Esophagus (tissue), 2 donors: ENCODE data around the gene G2E3. TPM values are rescaled to one million over a fixed set of nuclear protein-coding genes. Genes with fewer than 3 reads are reported as not detected.

ENCODE experiments used
- H3K27ac ChIP-seq, 2 donors: one replicate each; pipeline ENCODE4 v1.5.1; 2013; ENCODE audit warnings: low read depth in 2 of 2, mild to moderate bottlenecking in 2 of 2, inconsistent platforms in 1 of 2, low read length in 1 of 2, moderate library complexity in 1 of 2
- H3K27me3 ChIP-seq, 2 donors: one replicate each; pipeline ENCODE4 v1.6.1; 2013; ENCODE audit warnings: low read length in 2 of 2, control low read depth in 1 of 2, mild to moderate bottlenecking in 1 of 2; ENCODE audit not compliant: insufficient read depth in 2 of 2, control insufficient read depth in 1 of 2
- H3K36me3 ChIP-seq, 2 donors: one replicate each; pipeline ENCODE4 v1.6.1; 2013; ENCODE audit warnings: low read length in 1 of 2; ENCODE audit not compliant: control insufficient read depth in 2 of 2, insufficient read depth in 2 of 2
- H3K4me1 ChIP-seq, 2 donors: one replicate each; pipeline ENCODE4 v1.6.1; 2013; ENCODE audit warnings: low read length in 1 of 2; ENCODE audit not compliant: control insufficient read depth in 2 of 2, insufficient read depth in 2 of 2
- H3K4me3 ChIP-seq, 2 donors: one replicate each; pipeline ENCODE4 v1.5.1; 2013; ENCODE audit warnings: low read length in 2 of 2, mild to moderate bottlenecking in 2 of 2, low read depth in 1 of 2, moderate library complexity in 1 of 2
- H3K9me3 ChIP-seq, 2 donors: one replicate each; pipeline ENCODE4 v1.6.1; 2013; ENCODE audit warnings: mild to moderate bottlenecking in 2 of 2, low read depth in 1 of 2, low read length in 1 of 2, moderate library complexity in 1 of 2; ENCODE audit not compliant: control insufficient read depth in 2 of 2, insufficient read depth in 1 of 2
- WGBS, 2 donors: extraction: QIAGEN DNeasy Blood & Tissue Kit; methylation state at CpG; one replicate each; pipeline ENCODE4 v1.1.7; 2013; 5-methylcytosine and 5-hydroxymethylcytosine counted together
- polyA plus RNA-seq, 2 donors: library from polyadenylated mRNA; stranded (reverse); fragments of 200-250 nt; gene quantifications; one replicate each; pipeline ENCODE4 v1.2.3, GENCODE V29; 2013
- donor health status: healthy with polysubstance abuse.
- donor health status: Bipolar disorder and iron deficiency.

Gene G2E3, protein sequence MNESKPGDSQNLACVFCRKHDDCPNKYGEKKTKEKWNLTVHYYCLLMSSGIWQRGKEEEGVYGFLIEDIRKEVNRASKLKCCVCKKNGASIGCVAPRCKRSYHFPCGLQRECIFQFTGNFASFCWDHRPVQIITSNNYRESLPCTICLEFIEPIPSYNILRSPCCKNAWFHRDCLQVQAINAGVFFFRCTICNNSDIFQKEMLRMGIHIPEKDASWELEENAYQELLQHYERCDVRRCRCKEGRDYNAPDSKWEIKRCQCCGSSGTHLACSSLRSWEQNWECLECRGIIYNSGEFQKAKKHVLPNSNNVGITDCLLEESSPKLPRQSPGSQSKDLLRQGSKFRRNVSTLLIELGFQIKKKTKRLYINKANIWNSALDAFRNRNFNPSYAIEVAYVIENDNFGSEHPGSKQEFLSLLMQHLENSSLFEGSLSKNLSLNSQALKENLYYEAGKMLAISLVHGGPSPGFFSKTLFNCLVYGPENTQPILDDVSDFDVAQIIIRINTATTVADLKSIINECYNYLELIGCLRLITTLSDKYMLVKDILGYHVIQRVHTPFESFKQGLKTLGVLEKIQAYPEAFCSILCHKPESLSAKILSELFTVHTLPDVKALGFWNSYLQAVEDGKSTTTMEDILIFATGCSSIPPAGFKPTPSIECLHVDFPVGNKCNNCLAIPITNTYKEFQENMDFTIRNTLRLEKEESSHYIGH
- polyA plus RNA-seq: 1 to 10 TPM; 3.2 to 3.4 TPM

DNA sequence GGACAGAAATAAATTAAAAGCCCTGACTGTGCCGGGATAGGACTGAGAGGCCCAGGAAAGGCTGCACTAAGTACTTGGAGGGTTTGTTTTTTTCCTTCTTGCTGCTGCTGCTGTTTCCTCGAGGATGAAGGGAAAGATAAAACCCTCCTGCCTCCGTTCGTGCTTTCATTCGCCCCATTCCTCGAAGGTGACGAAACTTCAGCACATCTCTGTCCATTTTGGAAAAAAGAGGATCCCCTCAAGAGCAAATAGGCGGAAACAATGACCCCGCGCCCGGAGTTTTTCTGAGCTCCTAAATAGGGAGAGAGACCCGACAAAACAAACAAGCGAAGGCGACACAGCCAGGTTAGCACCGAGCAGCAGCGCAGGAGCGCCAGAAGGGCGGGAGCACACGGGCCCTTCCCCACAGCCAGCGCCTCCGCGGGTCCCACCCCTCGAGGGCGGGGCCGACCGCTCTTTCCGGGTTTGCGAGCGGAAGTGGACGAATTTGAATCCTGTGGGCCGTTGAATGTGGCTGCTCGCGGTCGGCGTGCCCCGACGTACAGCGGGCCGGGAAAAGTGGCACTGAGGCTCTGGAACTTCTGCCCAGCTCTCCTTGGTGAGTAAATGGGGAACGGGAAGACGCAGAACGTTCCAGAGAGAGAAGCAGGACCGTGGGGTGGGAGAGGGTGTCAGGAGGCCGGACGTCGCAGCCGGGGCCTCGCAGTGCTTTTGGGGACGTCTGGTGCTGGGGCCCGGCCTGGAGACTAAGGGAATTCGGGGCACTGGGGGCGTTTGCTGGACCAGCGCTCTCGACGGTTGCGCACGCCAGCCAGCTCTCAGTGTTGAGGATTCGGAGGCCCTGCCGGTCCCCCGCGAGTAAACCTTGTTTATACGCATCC lies at the start of gene G2E3:
G2E3 (plus strand) TSS at position 484 of the 881 bp plus-strand sequence. CDS start 21,922 bp downstream, outside the sequence.
- WGBS, 2 donors: 0 to 1% methylated on average over 62 of the region's 62 CpGs
- H3K36me3 ChIP-seq: no peaks in the 10 kb centered on the region
- H3K27ac ChIP-seq: peak within 1 kb of the TSS; percentile 90 to 92
- no peaks in the 10 kb centered on the region for H3K27me3 ChIP-seq
- H3K4me3 ChIP-seq: peak within 1 kb of the TSS; percentile 94 to 97
- no peaks in the 10 kb centered on the region for H3K9me3 ChIP-seq
- H3K4me1 ChIP-seq: no peaks in the 10 kb centered on the region

DNA sequence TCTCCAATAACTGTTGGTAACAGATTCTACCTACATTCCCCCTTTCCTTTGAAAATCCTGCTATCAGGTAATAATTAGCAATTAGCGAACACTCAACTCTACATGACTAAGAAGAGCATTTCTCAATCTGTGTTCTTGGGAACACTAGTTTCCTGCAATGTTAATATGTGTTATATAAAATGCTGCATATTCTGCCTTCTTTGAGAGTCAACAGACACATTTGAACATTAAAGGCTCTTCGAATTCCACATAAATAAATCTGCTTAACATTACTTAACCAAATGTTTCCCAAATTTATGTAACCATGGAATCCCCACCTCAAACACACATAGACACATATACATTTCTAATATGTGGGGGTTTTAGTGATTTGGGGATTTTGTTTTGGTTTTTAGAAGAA lies 41.2 kb upstream of the G2E3 start:
- Histone ChIP-seq H3K27ac (no peak overlapping the region), H3K36me3 (no peaks in the 10 kb centered on the region), H3K9me3 (no peaks in the 10 kb centered on the region), H3K27me3 (no peaks in the 10 kb centered on the region), H3K4me3 (no peak overlapping the region), H3K4me1 (no peaks in the 10 kb centered on the region)
- 84 to 85% methylated on average over 2 of the region's 2 CpGs for WGBS, 2 donors

DNA sequence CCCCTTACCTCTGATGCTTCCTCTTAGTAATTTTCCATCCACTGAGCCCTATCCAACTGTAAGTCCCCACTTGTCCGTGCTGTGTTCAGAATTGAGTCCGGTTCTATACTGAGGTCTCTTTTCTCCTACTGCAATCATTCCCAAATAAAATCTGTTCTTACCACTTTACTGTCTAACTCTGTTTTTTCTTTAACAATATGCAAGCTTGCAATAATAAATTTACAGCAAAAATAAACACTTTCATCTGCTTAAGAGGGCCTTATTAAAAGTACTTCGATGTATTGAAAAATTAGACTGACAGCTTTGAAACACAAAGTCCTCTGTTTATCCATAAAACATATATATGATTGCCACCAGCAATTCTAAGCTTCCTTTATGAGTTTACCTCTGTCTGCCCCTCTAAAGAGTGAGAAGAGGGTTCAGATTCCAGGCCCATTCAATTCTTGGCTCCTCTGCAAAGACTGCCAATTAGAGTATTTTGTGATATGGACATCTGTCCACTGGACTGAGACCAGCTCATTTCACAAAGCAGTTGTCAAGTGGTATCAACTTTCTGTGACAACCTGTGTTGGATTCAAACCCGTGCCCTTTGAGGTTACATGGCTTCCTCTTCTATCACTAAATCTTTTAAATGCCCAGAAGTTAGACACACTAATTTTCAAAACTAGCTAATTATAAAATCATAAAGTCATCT lies 39.9 kb upstream of the G2E3 start:
- Histone ChIP-seq H3K9me3 (no peaks in the 10 kb centered on the region), H3K36me3 (no peaks in the 10 kb centered on the region), H3K27me3 (no peaks in the 10 kb centered on the region), H3K4me3 (no peak overlapping the region), H3K4me1 (no peaks in the 10 kb centered on the region), H3K27ac (no peak overlapping the region)
- 86 to 88% methylated on average over 4 of the region's 4 CpGs for WGBS, 2 donors

DNA sequence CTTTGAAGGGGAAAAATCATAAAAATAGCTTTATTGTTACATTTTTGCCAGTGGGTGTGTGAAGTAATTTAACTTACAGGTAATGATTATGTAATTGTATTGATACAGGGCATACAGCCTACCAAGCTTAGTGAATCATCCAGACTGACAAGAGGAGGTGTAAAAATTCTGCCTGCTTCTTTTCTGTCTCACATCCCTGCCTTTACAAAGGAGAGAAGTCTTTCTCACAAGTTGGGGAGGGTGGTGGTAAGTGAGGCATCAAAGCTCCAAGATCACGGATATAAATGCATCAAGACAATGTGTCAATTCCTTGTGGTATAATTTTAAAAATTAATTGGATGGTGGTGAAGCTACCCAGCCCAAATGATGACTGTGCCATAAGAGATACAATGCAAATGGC lies 39.0 kb upstream of the G2E3 start:
- 83 to 84% methylated on average over 1 of the region's 1 CpG for WGBS, 2 donors
- Histone ChIP-seq H3K27ac (no peak overlapping the region), H3K36me3 (no peaks in the 10 kb centered on the region), H3K4me1 (no peaks in the 10 kb centered on the region), H3K4me3 (no peak overlapping the region), H3K9me3 (no peaks in the 10 kb centered on the region), H3K27me3 (no peaks in the 10 kb centered on the region)

DNA sequence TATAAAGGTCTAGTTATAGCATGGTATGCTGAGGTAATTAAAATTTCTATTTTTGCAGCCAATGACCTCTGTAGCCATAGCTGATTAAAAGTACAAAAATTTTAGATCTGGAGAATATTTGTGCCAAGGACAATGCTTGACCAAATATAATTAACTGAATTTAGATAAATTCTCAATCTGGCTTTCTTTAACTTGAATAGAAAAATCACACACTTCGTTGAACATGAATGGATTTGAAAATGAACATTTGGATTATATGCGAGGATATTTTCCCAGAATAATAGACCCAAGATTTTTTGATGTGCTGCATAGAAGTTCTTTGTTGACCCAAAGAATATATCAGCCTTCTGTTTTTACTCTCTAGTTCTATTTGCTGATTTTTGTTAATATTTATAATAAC lies 38.4 kb upstream of the G2E3 start:
- no peaks in the 10 kb centered on the region for H3K27me3 ChIP-seq
- no peaks in the 10 kb centered on the region for H3K4me1 ChIP-seq
- 88 to 93% methylated on average over 2 of the region's 2 CpGs for WGBS, 2 donors
- no peaks in the 10 kb centered on the region for H3K9me3 ChIP-seq
- H3K4me3 ChIP-seq: no peak overlapping the region
- no peak overlapping the region for H3K27ac ChIP-seq
- H3K36me3 ChIP-seq: no peaks in the 10 kb centered on the region

DNA sequence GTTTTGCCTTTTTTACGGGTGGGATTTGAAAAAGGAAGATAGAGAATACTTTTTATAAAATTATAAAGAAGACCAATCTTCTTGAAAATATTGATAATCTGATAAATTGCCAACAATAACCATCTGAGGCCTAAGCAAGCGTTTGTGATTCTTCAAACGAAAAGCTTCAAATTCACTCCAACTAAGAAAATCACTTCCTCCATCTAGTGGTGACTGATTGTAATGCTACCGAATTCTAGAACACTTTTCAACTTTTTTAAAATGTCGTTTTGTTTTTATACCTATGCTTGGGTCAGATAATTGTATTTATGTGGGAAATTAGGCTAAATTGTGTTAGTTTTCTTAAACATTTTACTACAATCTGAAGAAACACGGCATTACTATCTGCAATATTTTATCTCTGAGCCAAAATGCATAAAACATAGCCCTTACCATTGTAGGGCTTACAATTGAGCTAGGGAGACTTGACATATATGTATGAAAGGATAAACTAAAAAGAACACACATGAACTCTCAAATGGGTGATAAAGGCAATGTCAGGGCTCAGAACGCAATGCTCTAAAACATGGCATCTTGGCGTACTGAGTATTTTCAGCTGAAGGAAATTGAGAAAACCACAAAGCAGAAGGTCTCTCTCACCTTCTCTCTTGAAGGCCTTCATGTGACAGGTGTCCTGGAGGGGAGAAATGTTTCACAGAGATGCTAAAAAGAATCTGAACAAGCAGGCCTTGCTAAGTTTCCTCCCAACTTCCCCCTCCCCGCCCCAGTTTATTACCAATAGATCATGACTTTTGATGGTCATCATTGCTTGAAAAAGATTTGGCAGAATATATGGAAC lies 36.8 kb upstream of the G2E3 start:
- H3K4me3 ChIP-seq: no peak overlapping the region
- H3K27me3 ChIP-seq: no peaks in the 10 kb centered on the region
- no peaks in the 10 kb centered on the region for H3K9me3 ChIP-seq
- 35 to 36% methylated on average over 9 of the region's 9 CpGs for WGBS, 2 donors
- H3K36me3 ChIP-seq: no peaks in the 10 kb centered on the region
- no peaks in the 10 kb centered on the region for H3K4me1 ChIP-seq
- no peak overlapping the region for H3K27ac ChIP-seq

DNA sequence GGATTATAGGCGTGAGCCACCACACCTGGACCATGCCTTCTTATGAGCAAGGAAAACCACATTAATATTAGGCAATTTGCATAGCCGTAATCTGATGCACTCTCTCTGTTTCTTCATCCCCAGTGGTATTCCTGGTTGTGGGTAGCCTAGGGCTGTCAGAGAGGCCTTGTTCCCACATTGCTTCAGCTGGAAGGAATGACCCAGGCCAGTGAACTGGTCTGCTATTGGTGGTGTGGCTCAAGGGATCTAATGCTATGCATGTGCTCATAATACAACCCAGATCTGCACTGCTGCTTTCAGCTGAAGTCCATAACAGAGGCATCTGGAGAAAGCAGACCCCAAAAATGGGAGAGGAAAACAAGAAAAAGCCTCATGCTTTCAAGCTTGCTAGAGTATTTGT lies 33.1 kb upstream of the G2E3 start:
- Histone ChIP-seq H3K36me3 (no peaks in the 10 kb centered on the region), H3K4me3 (no peak overlapping the region), H3K9me3 (peaks cover 0 to 3% of the 10 kb centered on the region in 2 donors), H3K27ac (no peak overlapping the region), H3K4me1 (no peaks in the 10 kb centered on the region), H3K27me3 (no peaks in the 10 kb centered on the region)
- 92 to 93% methylated on average over 2 of the region's 2 CpGs for WGBS, 2 donors

DNA sequence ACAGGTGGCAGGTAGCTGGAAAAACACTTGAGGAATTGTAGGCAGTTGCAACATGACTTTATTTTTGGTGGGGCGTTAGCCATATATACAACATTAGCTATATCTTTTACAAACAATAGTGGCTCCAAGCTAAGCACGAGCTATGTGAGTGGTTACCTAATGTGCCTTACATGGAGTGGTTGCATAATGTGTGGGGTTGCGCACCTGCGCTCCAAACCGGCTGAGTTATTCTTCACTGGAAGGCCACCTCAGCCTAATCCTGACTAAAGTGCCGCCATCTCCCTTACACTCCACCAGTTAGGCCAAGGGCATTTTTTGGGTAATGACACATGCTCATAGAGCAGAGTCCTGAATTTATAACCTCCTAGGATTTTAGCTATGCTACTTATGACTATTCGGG lies 31.8 kb upstream of the G2E3 start:
- Histone ChIP-seq H3K27me3 (no peaks in the 10 kb centered on the region), H3K36me3 (no peaks in the 10 kb centered on the region), H3K27ac (no peak overlapping the region), H3K4me1 (no peaks in the 10 kb centered on the region), H3K9me3 (peaks cover 0 to 3% of the 10 kb centered on the region in 2 donors), H3K4me3 (no peak overlapping the region)
- WGBS, 2 donors: 94 to 97% methylated on average over 7 of the region's 7 CpGs
